ENCODE data around the gene FAM111A.

FAM111A gene

GRCh38 chr11:59198726-59199125 is 56.1 kb downstream of the FAM111A start:
- no peak for TF ChIP-seq CTCF (IDR thresholded peaks at IDR 0.05; ENCODE audit: control insufficient read depth, insufficient read depth, low read depth, low read length, missing control alignments)
- no peak overlapping the region for H3K4me3 ChIP-seq (ENCODE audit: control insufficient read depth, low read depth, low read length)
- no peak for DNase-seq (ENCODE audit: low read depth)

- H3K4me3 ChIP-seq (ENCODE audit: control insufficient read depth, low read depth, low read length): no peak overlapping the region
- TF ChIP-seq CTCF (IDR thresholded peaks at IDR 0.05; ENCODE audit: control insufficient read depth, insufficient read depth, low read depth, low read length, missing control alignments): no peak
- DNase-seq (ENCODE audit: low read depth): no peak
Observed at GRCh38 chr11:59199546-59200422, 57.1 kb downstream of the FAM111A start.

- no peak for TF ChIP-seq CTCF (IDR thresholded peaks at IDR 0.05; ENCODE audit: control insufficient read depth, insufficient read depth, low read depth, low read length, missing control alignments)
- DNase-seq (ENCODE audit: low read depth): no peak
- H3K4me3 ChIP-seq (ENCODE audit: control insufficient read depth, low read depth, low read length): no peak overlapping the region
Observed at GRCh38 chr11:59200423-59200746, 57.7 kb downstream of the FAM111A start.

- no peak overlapping the region for H3K4me3 ChIP-seq (ENCODE audit: control insufficient read depth, low read depth, low read length)
- no peak for TF ChIP-seq CTCF (IDR thresholded peaks at IDR 0.05; ENCODE audit: control insufficient read depth, insufficient read depth, low read depth, low read length, missing control alignments)
- DNase-seq (ENCODE audit: low read depth): no peak
Observed at GRCh38 chr11:59201353-59201752, 58.7 kb downstream of the FAM111A start.

All from AG09309 (cell line).